SK-N-SH (cell line): ENCODE data around the gene LGI4. TPM values are rescaled to one million over a fixed set of nuclear protein-coding genes. Genes with fewer than 3 reads are reported as not detected.

ENCODE experiments used
- CTCF ChIA-PET: fragments of 300-600, 350-600 bp; formaldehyde crosslinking; extraction: SDS; loops from one replicate; lab custom pipeline; 2021; lab: Yijun Ruan, JAX
- POLR2A ChIA-PET: fragments of 350-600 bp; sonication (Branson Sonifier 250); formaldehyde crosslinking; extraction: SDS; loops from one replicate; lab custom pipeline; 2020; ENCODE audit warnings: antibody characterized with exemption, inconsistent platforms; lab: Yijun Ruan, JAX
- DNase-seq: peaks from one replicate; pipeline ENCODE4 v3.0.0; 2012
- H2AFZ ChIP-seq: fragments of 200-600 bp; sonication (generic); 2 replicates; pipeline ENCODE4 v1.8.1; 2016; ENCODE audit warnings: antibody characterized with exemption, mild to moderate bottlenecking, low read depth
- H3F3A ChIP-seq: fragments of 200-600 bp; sonication (generic); replicated peaks from 2 replicates; pipeline ENCODE3; 2016; ENCODE audit warnings: antibody characterized with exemption, mild to moderate bottlenecking; ENCODE audit not compliant: insufficient read depth
- H3K27ac ChIP-seq, 2 experiments: fragments of 200-500 bp in 1 of 2; fragments of 200-600 bp in 1 of 2; sonication (Bioruptor generic) in 1 of 2; sonication (generic), shearing (Covaris generic) in 1 of 2; 2 replicates each; pipeline versions ENCODE4 v1.5.1 to v1.6.1; 2014 to 2016; ENCODE audit warnings: low read depth in 2 of 2, inconsistent platforms in 1 of 2, low read length in 1 of 2, mild to moderate bottlenecking in 1 of 2, mixed read lengths in 1 of 2
- H3K27me3 ChIP-seq: fragments of 200-600 bp; sonication (generic), shearing (Covaris generic); 2 replicates; pipeline ENCODE4 v1.6.1; 2016; ENCODE audit warnings: mixed run types; ENCODE audit not compliant: insufficient read depth
- H3K36me3 ChIP-seq, 2 experiments: fragments of 200-500 bp in 1 of 2; fragments of 200-600 bp in 1 of 2; sonication (Bioruptor generic) in 1 of 2; sonication (generic) in 1 of 2; replicated peaks in 1 of 2; 2 replicates each; pipeline versions ENCODE3 to v1.5.1; 2014 to 2016; ENCODE audit warnings: low read length in 1 of 2, mild to moderate bottlenecking in 1 of 2; ENCODE audit not compliant: insufficient read depth in 2 of 2, control insufficient read depth in 1 of 2
- H3K4me1 ChIP-seq, 2 experiments: fragments of 200-500 bp in 1 of 2; fragments of 200-600 bp in 1 of 2; sonication (Bioruptor generic) in 1 of 2; sonication (generic), shearing (Covaris generic) in 1 of 2; 2 replicates each; pipeline versions ENCODE4 v1.5.1 to v1.6.1; 2014 to 2016; ENCODE audit warnings: low read depth in 1 of 2, low read length in 1 of 2, mixed run types in 1 of 2; ENCODE audit not compliant: insufficient read depth in 2 of 2, control insufficient read depth in 1 of 2
- H3K4me2 ChIP-seq: fragments of 200-600 bp; sonication (generic), shearing (Covaris generic); 2 replicates; pipeline ENCODE4 v1.6.1; 2017; ENCODE audit warnings: mixed run types
- H3K4me3 ChIP-seq, 2 experiments: fragments of 200-500 bp in 1 of 2; fragments of 200-600 bp in 1 of 2; sonication (Bioruptor generic) in 1 of 2; sonication (generic), shearing (Covaris generic) in 1 of 2; 2 replicates each; pipeline versions ENCODE4 v1.5.1 to v1.8.1; 2014 to 2016; ENCODE audit warnings: low read depth in 2 of 2, inconsistent platforms in 1 of 2, low read length in 1 of 2, mild to moderate bottlenecking in 1 of 2, mixed read lengths in 1 of 2, moderate library complexity in 1 of 2
- H3K79me2 ChIP-seq: fragments of 200-600 bp; sonication (generic); 2 replicates; pipeline ENCODE4 v1.8.1; 2017; ENCODE audit warnings: mild to moderate bottlenecking; ENCODE audit not compliant: insufficient read depth
- H3K9ac ChIP-seq: fragments of 200-600 bp; sonication (generic); 2 replicates; pipeline ENCODE4 v1.6.1; 2017; ENCODE audit warnings: mixed run types
- H3K9me2 ChIP-seq: fragments of 200-600 bp; sonication (generic); 2 replicates; pipeline ENCODE4 v1.6.1; 2017; ENCODE audit warnings: mixed run types
- H3K9me3 ChIP-seq: fragments of 200-600 bp; sonication (generic); 2 replicates; pipeline ENCODE4 v1.6.1; 2017; ENCODE audit warnings: mixed run types, mild to moderate bottlenecking, moderate library complexity
- H4K20me1 ChIP-seq: fragments of 200-600 bp; sonication (generic); 2 replicates; pipeline ENCODE4 v1.6.1; 2017; ENCODE audit warnings: mild to moderate bottlenecking, mixed run types; ENCODE audit not compliant: insufficient read depth
- CHD2 ChIP-seq: fragments of 150-350 bp; IDR thresholded peaks from 2 replicates; pipeline ENCODE4 v1.6.1; 2018; ENCODE audit warnings: low read length; ENCODE audit not compliant: partially characterized antibody
- EP300 ChIP-seq, 2 experiments: IDR thresholded peaks; 2 replicates each; pipeline versions ENCODE4 v1.4.0 to v1.6.1; 2012; ENCODE audit warnings: borderline replicate concordance in 1 of 2, low read depth in 1 of 2, low read length in 1 of 2
- FOSL2 ChIP-seq: IDR thresholded peaks from 2 replicates; pipeline ENCODE4 v1.4.0; 2012; ENCODE audit warnings: low read depth, mild to moderate bottlenecking, moderate library complexity, borderline replicate concordance
- GATA2 ChIP-seq: sonication (generic); formaldehyde crosslinking; IDR thresholded peaks from 2 replicates; pipeline ENCODE4 v1.5.0; 2020; ENCODE audit warnings: mild to moderate bottlenecking, missing genetic modification reagents
- RCOR1 ChIP-seq: fragments of 150-350 bp; IDR thresholded peaks from 2 replicates; pipeline ENCODE4 v1.6.1; 2017; ENCODE audit warnings: antibody characterized with exemption, low read length
- SIN3A ChIP-seq: IDR thresholded peaks from 2 replicates; pipeline ENCODE4 v1.6.1; 2012; ENCODE audit warnings: low read depth, mild to moderate bottlenecking, low read length, moderate library complexity, borderline replicate concordance
- WGBS: methylation state at CpG from one replicate; pipeline ENCODE4 v1.1.6; 2017; ENCODE audit warnings: low lambda C conversion rate; 5-methylcytosine and 5-hydroxymethylcytosine counted together
- polyA plus RNA-seq, 3 experiments: library from polyadenylated mRNA; depleted of rRNA; stranded (reverse); fragments of >200 nt; gene quantifications; 2 replicates each; pipeline ENCODE4 v1.2.3, GENCODE V29; 2012
- TF ChIP-seq, protein P1 (sequence below): fragments of 200-600 bp; sonication (generic); IDR thresholded peaks from 2 replicates; pipeline ENCODE4 v1.6.1; 2017; ENCODE audit warnings: antibody characterized with exemption, mild to moderate bottlenecking, moderate library complexity
- TF ChIP-seq, protein P2 (sequence below): IDR thresholded peaks from 2 replicates; pipeline ENCODE4 v1.4.0; 2012; ENCODE audit warnings: low read depth, borderline replicate concordance

The LGI4 gene
- polyA plus RNA-seq, 1 of the 3 experiments (the other 2 are of a cell fraction): 0.05 TPM

DNA sequence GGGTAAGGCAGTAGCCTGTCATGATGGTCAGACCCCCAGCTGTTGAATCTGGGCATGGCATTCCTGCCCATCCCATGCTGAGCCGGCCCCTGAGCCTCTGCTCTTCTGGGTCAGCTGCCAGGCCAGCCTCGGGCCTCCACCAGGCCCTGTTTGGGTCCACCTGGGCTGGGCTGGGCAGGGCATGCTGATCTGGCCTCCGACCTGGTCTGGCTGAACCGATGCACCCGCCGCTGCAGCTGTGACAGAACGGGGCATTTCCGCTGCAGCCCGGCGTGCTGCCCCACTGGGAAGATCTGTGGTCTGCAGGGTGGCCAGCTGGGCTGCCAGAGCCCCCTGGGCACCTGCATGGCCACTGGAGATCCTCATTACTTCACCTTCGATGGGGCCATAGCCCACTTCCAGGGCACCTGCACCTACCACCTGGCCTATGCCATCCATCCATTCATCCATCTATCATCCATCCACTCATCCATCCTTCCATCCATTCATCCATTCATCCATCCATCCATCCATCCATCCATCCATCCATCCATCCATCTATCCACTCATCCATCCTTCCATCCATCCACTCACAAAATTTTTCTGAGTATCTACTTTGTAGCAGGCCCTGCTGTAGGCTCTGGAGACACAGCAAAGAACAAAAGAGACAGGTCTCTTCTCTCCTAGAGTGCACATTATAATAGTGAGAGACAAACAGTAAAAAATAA lies 40.8 kb downstream of the LGI4 start:
- H3F3A ChIP-seq: no peaks in the 10 kb centered on the region
- no peaks in the 10 kb centered on the region for H3K79me2 ChIP-seq
- H4K20me1 ChIP-seq: no peaks in the 10 kb centered on the region
- no peak overlapping the region for H3K4me2 ChIP-seq
- no peak overlapping the region for H2AFZ ChIP-seq
- H3K9ac ChIP-seq: no peak overlapping the region
- H3K9me2 ChIP-seq: no peaks in the 10 kb centered on the region
- 48% methylated on average over 2 of the region's 11 CpGs for WGBS
- H3K36me3 ChIP-seq: no peaks in the 10 kb centered on the region
- peak overlapping the region in 1 of 2 experiments; percentile 67; a peak in 2 of 4 replicates for H3K27ac ChIP-seq
- no peaks in the 10 kb centered on the region for H3K27me3 ChIP-seq
- no peak overlapping the region for H3K4me3 ChIP-seq
- peak; percentile 72 for DNase-seq
- TF ChIP-seq, protein P1, sequence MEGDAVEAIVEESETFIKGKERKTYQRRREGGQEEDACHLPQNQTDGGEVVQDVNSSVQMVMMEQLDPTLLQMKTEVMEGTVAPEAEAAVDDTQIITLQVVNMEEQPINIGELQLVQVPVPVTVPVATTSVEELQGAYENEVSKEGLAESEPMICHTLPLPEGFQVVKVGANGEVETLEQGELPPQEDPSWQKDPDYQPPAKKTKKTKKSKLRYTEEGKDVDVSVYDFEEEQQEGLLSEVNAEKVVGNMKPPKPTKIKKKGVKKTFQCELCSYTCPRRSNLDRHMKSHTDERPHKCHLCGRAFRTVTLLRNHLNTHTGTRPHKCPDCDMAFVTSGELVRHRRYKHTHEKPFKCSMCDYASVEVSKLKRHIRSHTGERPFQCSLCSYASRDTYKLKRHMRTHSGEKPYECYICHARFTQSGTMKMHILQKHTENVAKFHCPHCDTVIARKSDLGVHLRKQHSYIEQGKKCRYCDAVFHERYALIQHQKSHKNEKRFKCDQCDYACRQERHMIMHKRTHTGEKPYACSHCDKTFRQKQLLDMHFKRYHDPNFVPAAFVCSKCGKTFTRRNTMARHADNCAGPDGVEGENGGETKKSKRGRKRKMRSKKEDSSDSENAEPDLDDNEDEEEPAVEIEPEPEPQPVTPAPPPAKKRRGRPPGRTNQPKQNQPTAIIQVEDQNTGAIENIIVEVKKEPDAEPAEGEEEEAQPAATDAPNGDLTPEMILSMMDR: no peak
- TF ChIP-seq SIN3A: no peak
- TF ChIP-seq EP300 (IDR thresholded peaks at IDR 0.05; ENCODE audit: borderline replicate concordance in 1 of 2, low read depth in 1 of 2, low read length in 1 of 2): no peak
- CTCF ChIA-PET: interaction anchor here (0.9 to 5.0 kb wide), 8 partner anchors 9 to 49 kb away, joined by 3 to 49 read pairs (median 6); partner anchors contain the start of genes FXYD3 and LGI4
- peaks cover 0 to 15% of the 10 kb centered on the region in 2 experiments; a peak in 1 of 4 replicates for H3K4me1 ChIP-seq
- POLR2A ChIA-PET: no interaction called here
- no peaks in the 10 kb centered on the region for H3K9me3 ChIP-seq

DNA sequence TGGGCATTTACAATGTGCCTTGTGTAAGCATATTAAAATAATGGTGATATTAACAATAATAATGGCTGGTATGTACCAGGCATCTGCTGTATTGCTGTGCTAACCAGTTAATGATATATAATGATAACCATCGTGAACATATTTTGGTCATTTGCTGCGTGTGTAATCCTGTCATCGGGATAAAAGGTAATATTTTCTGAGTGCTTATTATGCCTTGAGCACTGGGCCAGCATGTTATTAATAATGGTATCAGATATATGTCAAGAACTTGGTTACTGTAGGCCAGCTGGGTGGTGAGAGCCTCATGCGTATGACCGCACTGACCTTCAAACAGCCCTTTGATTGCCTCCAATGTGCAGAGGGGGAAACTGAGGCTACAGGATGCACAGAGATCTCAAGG lies 41.4 kb downstream of the LGI4 start:
- no peaks in the 10 kb centered on the region for H3K36me3 ChIP-seq
- no peaks in the 10 kb centered on the region for H3K79me2 ChIP-seq
- TF ChIP-seq CHD2 (peak; percentile 57), FOSL2 (no peak), GATA2 (CRISPR knock-in tag) (peak; percentile 38), EP300 (IDR thresholded peaks at IDR 0.05; ENCODE audit: borderline replicate concordance in 1 of 2, low read depth in 1 of 2, low read length in 1 of 2) (peak in 1 of 2 experiments; percentile 70; a peak in 2 of 4 replicates), RCOR1 (peak; percentile 79)
- TF ChIP-seq, protein P2, sequence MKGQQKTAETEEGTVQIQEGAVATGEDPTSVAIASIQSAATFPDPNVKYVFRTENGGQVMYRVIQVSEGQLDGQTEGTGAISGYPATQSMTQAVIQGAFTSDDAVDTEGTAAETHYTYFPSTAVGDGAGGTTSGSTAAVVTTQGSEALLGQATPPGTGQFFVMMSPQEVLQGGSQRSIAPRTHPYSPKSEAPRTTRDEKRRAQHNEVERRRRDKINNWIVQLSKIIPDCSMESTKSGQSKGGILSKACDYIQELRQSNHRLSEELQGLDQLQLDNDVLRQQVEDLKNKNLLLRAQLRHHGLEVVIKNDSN: no peak
- 49% methylated on average over 5 of the region's 5 CpGs for WGBS
- ChIA-PET CTCF (interaction anchor here (0.9 to 5.0 kb wide), 8 partner anchors 8 to 49 kb away, joined by 3 to 49 read pairs (median 6); partner anchors contain the start of genes FXYD3 and LGI4), POLR2A (no interaction called here)
- no peak overlapping the region for H3K4me3 ChIP-seq
- H3K9me2 ChIP-seq: no peaks in the 10 kb centered on the region
- no peak overlapping the region for H3K4me2 ChIP-seq
- no peaks in the 10 kb centered on the region for H3K27me3 ChIP-seq
- H3K4me1 ChIP-seq: peaks cover 5 to 15% of the 10 kb centered on the region in 2 experiments; a peak in 2 of 4 replicates
- no peaks in the 10 kb centered on the region for H3K9me3 ChIP-seq
- peak; percentile 74 for DNase-seq
- no peak overlapping the region for H2AFZ ChIP-seq
- H3F3A ChIP-seq: no peaks in the 10 kb centered on the region
- peak overlapping the region in 1 of 2 experiments; percentile 67; a peak in 2 of 4 replicates for H3K27ac ChIP-seq
- no peaks in the 10 kb centered on the region for H4K20me1 ChIP-seq
- no peak overlapping the region for H3K9ac ChIP-seq
